Heart left ventricle (tissue), 13 donors: ENCODE measurements around the gene MEGF8.
A peak's percentile ranks its signal among the peaks of the same experiment; 100 is the strongest.

Experiments
- POLR2A ChIP-seq, 2 donors: fragments of 450-650 bp; IDR thresholded peaks; one replicate each; pipeline ENCODE4 v1.6.1; 2017; ENCODE audit warnings: antibody characterized with exemption in 2 of 2, mild to moderate bottlenecking in 2 of 2, moderate library complexity in 2 of 2
- TF ChIP-seq, protein P1 (sequence below), 12 donors: fragments of 200-600 bp; sonication (generic) in 4 of 12; IDR thresholded peaks; one replicate each; pipeline versions ENCODE4 v1.5.0 to v1.8.0; 2018 to 2022; ENCODE audit warnings: antibody characterized with exemption in 12 of 12, mild to moderate bottlenecking in 5 of 12
- donor health status: ischemic (EF 13 %, LVEDD 7.1; RV severe dilation, severe dysfunction).
- donor health status: DM: no; HTN: yes; CAD: no.
- donor health status: DM: no; HTN: no; CAD: no.
- donor health status: ischemic (EF 25% LVEDD 6.9; RV normal size, moderate dysfunction).
- donor health status: ischemic (EF 25% LVEDD 5.7; RV mildly dilated, moderate dysfunction).
- donor health status: ischemic (EF 35%, LVEDD 5.7; RV mildly dilated, moderate dysfunction).
- donor health status: nonischemic (EF 11% LVEDD 7.7; RV severe dilation, severe dysfunction).
- donor health status: DM: yes; HTN: yes; CAD: no.
- donor health status: PGD.
- donor health status: ischemic (EF 29% LVEDD 5.4; RV normal size, mild dysfunction).
- donor health status: nonischemic (EF 23%, LVEDD 6.1; RV moderate dilation, normal function).

- TF ChIP-seq, protein P1, sequence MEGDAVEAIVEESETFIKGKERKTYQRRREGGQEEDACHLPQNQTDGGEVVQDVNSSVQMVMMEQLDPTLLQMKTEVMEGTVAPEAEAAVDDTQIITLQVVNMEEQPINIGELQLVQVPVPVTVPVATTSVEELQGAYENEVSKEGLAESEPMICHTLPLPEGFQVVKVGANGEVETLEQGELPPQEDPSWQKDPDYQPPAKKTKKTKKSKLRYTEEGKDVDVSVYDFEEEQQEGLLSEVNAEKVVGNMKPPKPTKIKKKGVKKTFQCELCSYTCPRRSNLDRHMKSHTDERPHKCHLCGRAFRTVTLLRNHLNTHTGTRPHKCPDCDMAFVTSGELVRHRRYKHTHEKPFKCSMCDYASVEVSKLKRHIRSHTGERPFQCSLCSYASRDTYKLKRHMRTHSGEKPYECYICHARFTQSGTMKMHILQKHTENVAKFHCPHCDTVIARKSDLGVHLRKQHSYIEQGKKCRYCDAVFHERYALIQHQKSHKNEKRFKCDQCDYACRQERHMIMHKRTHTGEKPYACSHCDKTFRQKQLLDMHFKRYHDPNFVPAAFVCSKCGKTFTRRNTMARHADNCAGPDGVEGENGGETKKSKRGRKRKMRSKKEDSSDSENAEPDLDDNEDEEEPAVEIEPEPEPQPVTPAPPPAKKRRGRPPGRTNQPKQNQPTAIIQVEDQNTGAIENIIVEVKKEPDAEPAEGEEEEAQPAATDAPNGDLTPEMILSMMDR (IDR thresholded peaks at IDR 0.05): peak; percentile 37 to 67 (median 48)
- no peak for TF ChIP-seq POLR2A (IDR thresholded peaks at IDR 0.05)
Measured at GRCh38 chr19:42386974-42387707, 61.7 kb downstream of the MEGF8 start.
